Nephron (organoid): Measurements from ENCODE around the gene TNFRSF1B.

ENCODE experiments used
- H3K27ac Mint-ChIP-seq, 3 experiments: 2 replicates each; pipeline ENCODE4 v1.8.0; 2020; ENCODE audit warnings: mixed read lengths in 3 of 3, mild to moderate bottlenecking in 2 of 3, moderate library complexity in 1 of 3
- H3K27me3 Mint-ChIP-seq: 2 replicates; pipeline ENCODE4 v1.8.0; 2021; ENCODE audit warnings: low read depth, mild to moderate bottlenecking, moderate library complexity, mixed read lengths
- H3K36me3 Mint-ChIP-seq: 2 replicates; pipeline ENCODE4 v1.8.0; 2020; ENCODE audit warnings: low read depth, mixed read lengths
- H3K4me1 Mint-ChIP-seq: 2 replicates; pipeline ENCODE4 v1.8.0; 2020; ENCODE audit warnings: mixed read lengths
- H3K4me3 Mint-ChIP-seq, 3 experiments: 2 replicates each; pipeline ENCODE4 v1.8.0; 2020; ENCODE audit warnings: mild to moderate bottlenecking in 3 of 3, mixed read lengths in 3 of 3, moderate library complexity in 2 of 3
- H3K9me3 Mint-ChIP-seq: 2 replicates; pipeline ENCODE4 v1.8.0; 2020; ENCODE audit warnings: mixed read lengths
- CTCF ChIP-seq, 3 experiments: fragments of 200-600 bp; sonication (generic); IDR thresholded peaks; one replicate each; pipeline ENCODE4 v1.5.0; 2021; ENCODE audit warnings: antibody characterized with exemption in 3 of 3; ENCODE audit not compliant: unreplicated experiment in 3 of 3

Gene TNFRSF1B

DNA sequence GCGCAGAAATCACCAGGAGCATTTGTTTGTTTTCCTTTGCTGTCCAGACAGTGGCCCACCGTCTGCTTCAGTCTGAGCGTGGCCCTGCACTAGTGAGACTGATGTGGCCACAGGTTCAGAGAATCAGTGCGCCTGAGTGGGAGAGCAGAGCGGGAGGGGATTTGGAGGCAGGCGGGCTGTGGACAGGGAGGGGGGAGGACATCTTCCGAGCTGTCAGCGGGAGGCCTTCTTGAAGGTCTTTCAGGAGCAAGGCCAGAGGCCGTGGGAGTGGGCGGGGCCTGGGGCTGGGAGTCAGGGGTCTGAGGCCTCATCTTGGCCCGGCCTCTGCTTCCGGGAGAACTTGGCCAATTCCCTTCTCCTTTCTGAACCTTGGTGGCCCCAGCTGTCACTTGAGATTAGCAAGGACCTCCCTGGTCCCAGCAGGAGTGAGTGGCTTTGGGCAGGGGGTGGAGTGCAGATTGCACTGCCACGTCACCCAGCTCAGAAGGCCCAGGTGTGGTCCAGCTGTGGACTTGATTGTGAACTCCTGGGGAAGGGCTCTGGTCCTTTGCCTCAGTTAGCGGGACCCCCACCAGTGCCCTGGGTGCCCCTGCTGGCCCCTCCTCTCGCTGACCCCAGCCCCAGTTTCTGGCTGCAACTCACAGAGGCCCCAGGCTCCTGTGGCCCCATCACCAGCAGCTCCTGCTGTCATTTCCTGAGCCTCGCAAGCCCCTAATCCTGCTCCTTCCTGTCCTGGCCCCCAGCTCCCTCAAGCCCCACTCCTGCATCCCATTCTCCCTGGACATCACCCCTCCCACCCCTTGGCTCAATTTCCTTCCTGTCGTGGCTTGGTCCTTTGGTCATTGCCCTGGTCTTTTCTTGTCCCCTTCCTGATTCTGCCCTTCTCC is 8.4 kb downstream of the TNFRSF1B start:
- H3K4me1 Mint-ChIP-seq, result peaks cover 20% of the 10 kb centered on the region
- no peaks in the 10 kb centered on the region for H3K9me3 Mint-ChIP-seq
- TF ChIP-seq CTCF (IDR thresholded peaks at IDR 0.05; ENCODE audit: unreplicated experiment in 3 of 3), result no peak
- H3K36me3 Mint-ChIP-seq, result no peaks in the 10 kb centered on the region
- H3K4me3 Mint-ChIP-seq, result no peak overlapping the region
- peak overlapping the region; percentile 76 to 80 (median 77) for H3K27ac Mint-ChIP-seq
- H3K27me3 Mint-ChIP-seq, result peaks cover 20% of the 10 kb centered on the region

DNA sequence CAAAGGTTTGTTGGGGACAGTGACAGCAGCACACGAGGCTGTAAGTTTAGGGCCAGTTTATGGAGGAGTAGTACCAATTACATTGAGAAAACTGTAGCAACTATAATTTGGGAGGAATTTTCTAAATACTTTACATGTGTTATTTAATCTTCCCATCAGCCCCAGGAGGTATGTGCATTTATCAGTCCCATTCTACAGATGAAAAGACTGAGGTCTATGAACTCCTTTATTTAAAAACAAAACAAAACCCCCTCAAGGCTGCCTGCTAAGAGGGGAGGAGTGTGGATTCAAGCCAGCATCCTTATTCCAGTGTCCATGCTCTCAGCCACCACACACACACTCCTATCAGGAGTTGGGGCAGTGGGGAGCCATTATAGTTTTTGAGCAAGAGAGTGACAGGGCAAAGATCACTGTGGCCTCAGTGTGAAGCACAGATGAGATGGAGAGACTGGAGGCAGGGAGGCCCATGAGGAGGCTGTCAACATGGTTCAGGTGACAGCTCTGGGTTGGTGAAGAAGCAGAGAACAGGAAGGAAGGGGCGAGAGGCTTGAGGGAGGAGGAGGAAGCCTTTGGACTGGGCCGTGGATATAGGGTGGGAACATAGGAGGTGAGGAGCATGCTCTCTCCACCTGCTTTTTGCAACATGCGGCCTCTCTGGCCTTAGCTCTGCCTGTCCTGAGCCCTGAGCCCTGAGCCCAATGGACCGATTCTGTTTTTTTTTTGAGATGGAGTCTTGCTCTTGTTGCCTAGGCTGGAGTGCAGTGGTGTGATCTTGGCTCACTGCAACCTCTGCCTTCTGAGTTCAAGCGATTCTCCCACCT is 9.7 kb downstream of the TNFRSF1B start:
- H3K4me3 Mint-ChIP-seq, result no peak overlapping the region
- no peaks in the 10 kb centered on the region for H3K36me3 Mint-ChIP-seq
- H3K4me1 Mint-ChIP-seq, result peaks cover 20% of the 10 kb centered on the region
- H3K27ac Mint-ChIP-seq, result no peak overlapping the region
- no peaks in the 10 kb centered on the region for H3K9me3 Mint-ChIP-seq
- H3K27me3 Mint-ChIP-seq, result peaks cover 20% of the 10 kb centered on the region
- TF ChIP-seq CTCF (IDR thresholded peaks at IDR 0.05; ENCODE audit: unreplicated experiment in 3 of 3), result no peak

DNA sequence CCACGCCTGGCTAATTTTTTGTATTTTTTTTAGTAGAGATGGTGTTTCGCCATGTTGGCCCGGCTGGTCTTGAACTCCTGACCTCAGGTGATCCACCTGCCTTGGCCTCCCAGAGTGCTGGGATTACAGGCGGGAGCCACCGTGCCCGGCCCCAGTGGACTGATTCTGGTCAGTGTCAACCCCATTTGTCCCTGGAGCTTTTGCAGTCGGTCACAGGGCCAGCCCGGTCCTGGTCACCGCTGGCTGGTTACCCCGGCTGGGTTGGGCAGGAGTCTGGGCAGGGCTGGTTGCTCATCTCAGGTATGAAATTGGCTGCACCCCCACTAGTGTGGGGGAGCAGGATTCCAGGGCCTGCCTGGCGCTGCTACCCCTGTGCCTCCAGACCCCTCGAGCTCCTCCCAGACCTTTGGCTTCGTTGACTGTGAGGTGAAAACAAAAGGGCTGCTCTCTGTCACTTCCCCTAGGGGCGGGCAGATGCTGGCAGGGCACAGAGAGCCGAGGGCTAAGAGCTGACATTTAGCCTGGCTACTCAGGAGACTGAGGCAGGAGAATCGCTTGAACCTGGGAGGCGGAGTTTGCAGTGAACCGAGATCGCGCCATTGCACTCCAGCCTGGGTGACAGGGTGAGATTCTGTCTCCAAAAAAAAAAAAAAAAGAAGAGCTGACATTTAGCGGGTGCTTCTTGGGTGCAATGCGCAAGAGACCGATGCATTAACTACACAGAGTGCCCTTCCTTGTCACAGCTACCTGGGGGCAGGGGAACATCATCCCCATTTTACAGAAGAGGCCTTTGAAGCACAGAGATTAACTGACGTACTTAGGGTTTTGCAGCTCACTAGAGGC is 10.6 kb downstream of the TNFRSF1B start:
- H3K9me3 Mint-ChIP-seq, result no peaks in the 10 kb centered on the region
- no peaks in the 10 kb centered on the region for H3K36me3 Mint-ChIP-seq
- TF ChIP-seq CTCF (IDR thresholded peaks at IDR 0.05; ENCODE audit: unreplicated experiment in 3 of 3), result no peak
- H3K4me1 Mint-ChIP-seq, result peaks cover 20% of the 10 kb centered on the region
- peaks cover 23% of the 10 kb centered on the region for H3K27me3 Mint-ChIP-seq
- H3K4me3 Mint-ChIP-seq, result no peak overlapping the region
- peak overlapping the region in 2 of 3 experiments; percentile 3 to 13 for H3K27ac Mint-ChIP-seq

DNA sequence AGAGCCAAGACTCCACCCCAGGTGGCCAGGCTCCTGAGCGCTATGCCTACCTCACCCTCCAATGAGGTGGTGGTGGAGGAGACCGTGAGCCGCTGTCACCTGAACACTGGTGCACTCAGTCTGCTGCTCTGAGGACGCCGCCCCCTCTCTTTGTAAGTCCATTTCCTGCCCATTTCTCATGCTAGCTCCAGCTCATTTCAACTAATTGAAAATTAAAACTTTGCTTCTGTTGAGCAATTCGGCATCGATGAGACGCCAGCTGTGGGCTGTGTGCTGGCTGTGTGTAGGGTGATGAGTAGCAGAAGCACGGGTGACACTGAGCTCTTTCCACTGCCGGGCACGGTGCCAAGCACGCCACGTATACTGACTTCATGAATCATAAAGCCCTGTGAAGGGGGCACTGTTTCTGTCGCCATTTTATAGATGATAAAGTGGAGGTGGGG is 11.2 kb downstream of the TNFRSF1B start:
- Mint-ChIP-seq H3K27ac (peak overlapping the region in 2 of 3 experiments; percentile 3 to 13), H3K36me3 (no peaks in the 10 kb centered on the region), H3K4me3 (no peak overlapping the region), H3K9me3 (no peaks in the 10 kb centered on the region), H3K27me3 (peaks cover 23% of the 10 kb centered on the region), H3K4me1 (peaks cover 20% of the 10 kb centered on the region)
- TF ChIP-seq CTCF (IDR thresholded peaks at IDR 0.05; ENCODE audit: unreplicated experiment in 3 of 3), result no peak

DNA sequence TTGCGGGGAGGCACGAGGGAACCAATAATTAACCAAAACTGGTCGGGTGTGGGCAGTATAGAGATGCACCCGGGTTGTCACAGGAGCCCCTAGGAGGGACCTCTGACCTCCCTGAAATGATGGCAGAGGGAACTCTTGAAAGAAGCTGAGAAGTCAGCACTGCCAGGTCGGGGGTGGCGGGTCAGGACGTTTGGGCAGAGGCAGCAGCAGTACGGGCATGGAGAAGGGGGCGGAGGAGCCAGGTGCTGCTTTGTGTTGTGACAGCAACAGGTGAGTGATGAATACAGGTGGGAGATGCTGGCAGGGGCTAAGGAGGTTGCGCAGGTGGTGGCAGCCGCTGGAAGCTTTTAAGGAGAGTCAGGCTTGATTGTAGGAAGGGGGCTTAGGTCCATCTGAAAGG is 11.7 kb downstream of the TNFRSF1B start:
- peaks cover 20% of the 10 kb centered on the region for H3K4me1 Mint-ChIP-seq
- H3K4me3 Mint-ChIP-seq, result no peak overlapping the region
- H3K9me3 Mint-ChIP-seq, result no peaks in the 10 kb centered on the region
- peaks cover 23% of the 10 kb centered on the region for H3K27me3 Mint-ChIP-seq
- no peak for TF ChIP-seq CTCF (IDR thresholded peaks at IDR 0.05; ENCODE audit: unreplicated experiment in 3 of 3)
- H3K36me3 Mint-ChIP-seq, result no peaks in the 10 kb centered on the region
- H3K27ac Mint-ChIP-seq, result peak overlapping the region in 2 of 3 experiments; percentile 3 to 13
